ENCODE data around the gene ZEB1. TPM values are rescaled to one million over a fixed set of nuclear protein-coding genes. Genes with fewer than 3 reads are reported as not detected.

ZEB1 gene
- total RNA-seq, result 10 to 100 TPM; 50.4 to 51.6 TPM

- Mint-ChIP-seq H3K27me3 (no peaks in the 10 kb centered on the region), H3K4me3 (peak within 1 kb of the TSS; percentile 93), H3K9me3 (no peaks in the 10 kb centered on the region), H3K27ac (peak within 1 kb of the TSS; percentile 97), H3K4me1 (peaks cover 49% of the 10 kb centered on the region), H3K36me3 (ENCODE audit: low read depth) (peaks cover 35% of the 10 kb centered on the region)
- peak; percentile 93 for DNase-seq
- POLR2A ChIA-PET, result interaction anchor here (1.1 to 2.6 kb wide), 11 partner anchors 13 to 623 kb away, joined by 3 to 17 read pairs (median 4); partner anchors contain the start of gene ZNF438
- CTCF ChIA-PET, result interaction anchor here (1.1 to 1.4 kb wide), 2 partner anchors 535 to 632 kb away, joined by 4 to 5 read pairs; no protein-coding TSS in a partner anchor
These were observed at the start of gene ZEB1 for GRCh38 chr10:31318854-31319601. Gene ZEB1, plus strand, starts transcription at chr10:31319216. Its CDS starts 19 bp downstream, at chr10:31319235.

- Mint-ChIP-seq H3K4me3 (no peak overlapping the region), H3K27ac (no peak overlapping the region)
- POLR2A ChIA-PET, result no interaction called here
These were observed 48.1 kb upstream of the ZEB1 start for GRCh38 chr10:31270954-31271353.

GRCh38 chr10:31272841-31273240 is 46.2 kb upstream of the ZEB1 start:
- Mint-ChIP-seq H3K27ac (no peak overlapping the region), H3K4me3 (no peak overlapping the region), H3K27me3 (no peaks in the 10 kb centered on the region), H3K36me3 (ENCODE audit: low read depth) (no peaks in the 10 kb centered on the region), H3K9me3 (peaks cover 8% of the 10 kb centered on the region), H3K4me1 (no peaks in the 10 kb centered on the region)
- no peak for DNase-seq
- ChIA-PET POLR2A (no interaction called here), CTCF (no interaction called here)

More at GRCh38 chr10:31270954-31271353, 48.1 kb upstream of the ZEB1 start:
- Mint-ChIP-seq H3K27me3 (no peaks in the 10 kb centered on the region), H3K36me3 (ENCODE audit: low read depth) (no peaks in the 10 kb centered on the region), H3K9me3 (peaks cover 8% of the 10 kb centered on the region), H3K4me1 (no peaks in the 10 kb centered on the region)
- CTCF ChIA-PET, result no interaction called here
- no peak for DNase-seq

GRCh38 chr10:31273789-31274188 is 45.2 kb upstream of the ZEB1 start:
- H3K9me3 Mint-ChIP-seq, result peaks cover 8% of the 10 kb centered on the region
- H3K27me3 Mint-ChIP-seq, result no peaks in the 10 kb centered on the region
- no peak for DNase-seq
- ChIA-PET CTCF (no interaction called here), POLR2A (no interaction called here)
- H3K4me1 Mint-ChIP-seq, result no peaks in the 10 kb centered on the region
- no peaks in the 10 kb centered on the region for H3K36me3 Mint-ChIP-seq (ENCODE audit: low read depth)
- no peak overlapping the region for H3K27ac Mint-ChIP-seq
- H3K4me3 Mint-ChIP-seq, result no peak overlapping the region

GRCh38 chr10:31274310-31274709 is 44.7 kb upstream of the ZEB1 start:
- ChIA-PET POLR2A (no interaction called here), CTCF (no interaction called here)
- Mint-ChIP-seq H3K27me3 (no peaks in the 10 kb centered on the region), H3K4me1 (no peaks in the 10 kb centered on the region), H3K4me3 (no peak overlapping the region), H3K27ac (no peak overlapping the region), H3K9me3 (peaks cover 8% of the 10 kb centered on the region), H3K36me3 (ENCODE audit: low read depth) (no peaks in the 10 kb centered on the region)
- no peak for DNase-seq

- no peak for DNase-seq
- POLR2A ChIA-PET, result no interaction called here
- Mint-ChIP-seq H3K4me3 (no peak overlapping the region), H3K27ac (no peak overlapping the region), H3K4me1 (no peaks in the 10 kb centered on the region), H3K36me3 (ENCODE audit: low read depth) (no peaks in the 10 kb centered on the region), H3K9me3 (peaks cover 2% of the 10 kb centered on the region), H3K27me3 (peaks cover 7% of the 10 kb centered on the region)
- CTCF ChIA-PET, result no interaction called here
These were observed 40.6 kb upstream of the ZEB1 start for GRCh38 chr10:31278279-31278941.

GRCh38 chr10:31280972-31281371 is 38.0 kb upstream of the ZEB1 start:
- H3K27ac Mint-ChIP-seq, result no peak overlapping the region
- ChIA-PET CTCF (no interaction called here), POLR2A (no interaction called here)
- H3K4me1 Mint-ChIP-seq, result no peaks in the 10 kb centered on the region
- no peaks in the 10 kb centered on the region for H3K36me3 Mint-ChIP-seq (ENCODE audit: low read depth)
- no peak overlapping the region for H3K4me3 Mint-ChIP-seq
- H3K27me3 Mint-ChIP-seq, result peaks cover 7% of the 10 kb centered on the region
- peaks cover 2% of the 10 kb centered on the region for H3K9me3 Mint-ChIP-seq
- no peak for DNase-seq

GRCh38 chr10:31288001-31288400 is 31.0 kb upstream of the ZEB1 start:
- Mint-ChIP-seq H3K4me3 (no peak overlapping the region), H3K27me3 (no peaks in the 10 kb centered on the region), H3K4me1 (no peaks in the 10 kb centered on the region), H3K9me3 (peaks cover 2% of the 10 kb centered on the region), H3K36me3 (ENCODE audit: low read depth) (no peaks in the 10 kb centered on the region), H3K27ac (no peak overlapping the region)
- POLR2A ChIA-PET, result no interaction called here
- DNase-seq, result no peak
- CTCF ChIA-PET, result no interaction called here

GRCh38 chr10:31288962-31289361 is 30.1 kb upstream of the ZEB1 start:
- no peaks in the 10 kb centered on the region for H3K36me3 Mint-ChIP-seq (ENCODE audit: low read depth)
- no peaks in the 10 kb centered on the region for H3K4me1 Mint-ChIP-seq
- ChIA-PET CTCF (interaction anchor here (0.7 kb wide), 1 partner anchor 291 kb away, joined by 3 read pairs; no protein-coding TSS in a partner anchor), POLR2A (no interaction called here)
- H3K4me3 Mint-ChIP-seq, result no peak overlapping the region
- DNase-seq, result no peak
- H3K9me3 Mint-ChIP-seq, result peaks cover 2% of the 10 kb centered on the region
- H3K27ac Mint-ChIP-seq, result no peak overlapping the region
- H3K27me3 Mint-ChIP-seq, result no peaks in the 10 kb centered on the region

- CTCF ChIA-PET, result no interaction called here
- POLR2A ChIA-PET, result no interaction called here
- peaks cover 2% of the 10 kb centered on the region for H3K9me3 Mint-ChIP-seq
- H3K27ac Mint-ChIP-seq, result no peak overlapping the region
- no peaks in the 10 kb centered on the region for H3K4me1 Mint-ChIP-seq
- no peak for DNase-seq
- no peaks in the 10 kb centered on the region for H3K36me3 Mint-ChIP-seq (ENCODE audit: low read depth)
- no peaks in the 10 kb centered on the region for H3K27me3 Mint-ChIP-seq
- no peak overlapping the region for H3K4me3 Mint-ChIP-seq
These were observed 28.6 kb upstream of the ZEB1 start for GRCh38 chr10:31290386-31290785.

GRCh38 chr10:31291123-31291522 is 27.9 kb upstream of the ZEB1 start:
- Mint-ChIP-seq H3K4me1 (no peaks in the 10 kb centered on the region), H3K27ac (no peak overlapping the region), H3K36me3 (ENCODE audit: low read depth) (no peaks in the 10 kb centered on the region)

GRCh38 chr10:31294558-31294957 is 24.5 kb upstream of the ZEB1 start:
- no peaks in the 10 kb centered on the region for H3K9me3 Mint-ChIP-seq
- no peak overlapping the region for H3K4me3 Mint-ChIP-seq
- no peak for DNase-seq
- ChIA-PET POLR2A (no interaction called here), CTCF (interaction anchor here (0.9 kb wide), 1 partner anchor 624 kb away, joined by 3 read pairs; no protein-coding TSS in a partner anchor)
- H3K36me3 Mint-ChIP-seq (ENCODE audit: low read depth), result no peaks in the 10 kb centered on the region
- no peaks in the 10 kb centered on the region for H3K27me3 Mint-ChIP-seq
- H3K4me1 Mint-ChIP-seq, result peaks cover 5% of the 10 kb centered on the region
- no peak overlapping the region for H3K27ac Mint-ChIP-seq

More at GRCh38 chr10:31291123-31291522, 27.9 kb upstream of the ZEB1 start:
- Mint-ChIP-seq H3K9me3 (peaks cover 2% of the 10 kb centered on the region), H3K27me3 (no peaks in the 10 kb centered on the region), H3K4me3 (no peak overlapping the region)
- ChIA-PET CTCF (no interaction called here), POLR2A (no interaction called here)
- DNase-seq, result no peak

GRCh38 chr10:31296754-31297153 is 22.3 kb upstream of the ZEB1 start:
- Mint-ChIP-seq H3K36me3 (ENCODE audit: low read depth) (no peaks in the 10 kb centered on the region), H3K27ac (no peak overlapping the region), H3K9me3 (no peaks in the 10 kb centered on the region), H3K4me3 (no peak overlapping the region), H3K4me1 (peaks cover 5% of the 10 kb centered on the region), H3K27me3 (no peaks in the 10 kb centered on the region)
- ChIA-PET POLR2A (no interaction called here), CTCF (no interaction called here)
- DNase-seq, result no peak

Measured in activated CD4-positive, alpha-beta memory T cell treated with anti-CD3 and anti-CD28 coated beads, Interleukin-2, amount 10 ng/mL, durations not matched to agents 7 days and 5 days (primary cell).